Fibroblast of the aortic adventitia (primary cell): ENCODE measurements around the gene SLC25A1. TPM values are rescaled to one million over a fixed set of nuclear protein-coding genes. Genes with fewer than 3 reads are reported as not detected.

Experiments
- DNase-seq: peaks from one replicate; pipeline ENCODE4 v3.0.0-alpha.2; 2010; ENCODE audit warnings: low read depth
- H3K4me3 ChIP-seq: 2 replicates; pipeline ENCODE4 v1.5.1; 2011; ENCODE audit warnings: low read depth, mild to moderate bottlenecking, control low read depth, low read length, moderate library complexity
- CTCF ChIP-seq: IDR thresholded peaks from 2 replicates; pipeline ENCODE4 v1.5.1; 2011; ENCODE audit warnings: mild to moderate bottlenecking, low read length, control low read depth, inconsistent platforms; ENCODE audit not compliant: insufficient read depth
- total RNA-seq: library from RNA; depleted of rRNA; stranded (reverse); fragments of >200 nt; gene quantifications from 2 replicates; pipeline ENCODE4 v1.2.3, GENCODE V29; 2012; ENCODE audit warnings: low replicate concordance

The SLC25A1 gene
- total RNA-seq, 1 donor, result 53.4 TPM

- H3K4me3 ChIP-seq, result no peak overlapping the region
- no peak for TF ChIP-seq CTCF
- DNase-seq, result no peak
These were observed 23.6 kb upstream of the SLC25A1 start for GRCh38 chr22:19201869-19202798.

- DNase-seq, result no peak
- no peak for TF ChIP-seq CTCF
- H3K4me3 ChIP-seq, result no peak overlapping the region
These were observed 22.8 kb upstream of the SLC25A1 start for GRCh38 chr22:19201130-19201868.

- TF ChIP-seq CTCF, result no peak
- H3K4me3 ChIP-seq, result no peak overlapping the region
- no peak for DNase-seq
These were observed 20.9 kb upstream of the SLC25A1 start for GRCh38 chr22:19199479-19199878.

- no peak overlapping the region for H3K4me3 ChIP-seq
- no peak for DNase-seq
- TF ChIP-seq CTCF, result no peak
These were observed 19.7 kb upstream of the SLC25A1 start for GRCh38 chr22:19197997-19198865.

GRCh38 chr22:19196841-19197612 lies 18.5 kb upstream of the SLC25A1 start:
- no peak overlapping the region for H3K4me3 ChIP-seq
- no peak for DNase-seq
- TF ChIP-seq CTCF, result no peak
